GM19455 (cell line): ENCODE results near the gene HTRA2.
"Not testable (repeated sequence)": the region's sequence is repeated elsewhere in the genome, so short reads cannot be mapped to it uniquely, and the experiment has no call there.

Experiments
- ATAC-seq: cut with Tn5 transposase; IDR thresholded peaks from one replicate; pipeline ENCODE4 v1.9.1; 2021; ENCODE audit not compliant: unreplicated experiment

HTRA2 gene

DNA sequence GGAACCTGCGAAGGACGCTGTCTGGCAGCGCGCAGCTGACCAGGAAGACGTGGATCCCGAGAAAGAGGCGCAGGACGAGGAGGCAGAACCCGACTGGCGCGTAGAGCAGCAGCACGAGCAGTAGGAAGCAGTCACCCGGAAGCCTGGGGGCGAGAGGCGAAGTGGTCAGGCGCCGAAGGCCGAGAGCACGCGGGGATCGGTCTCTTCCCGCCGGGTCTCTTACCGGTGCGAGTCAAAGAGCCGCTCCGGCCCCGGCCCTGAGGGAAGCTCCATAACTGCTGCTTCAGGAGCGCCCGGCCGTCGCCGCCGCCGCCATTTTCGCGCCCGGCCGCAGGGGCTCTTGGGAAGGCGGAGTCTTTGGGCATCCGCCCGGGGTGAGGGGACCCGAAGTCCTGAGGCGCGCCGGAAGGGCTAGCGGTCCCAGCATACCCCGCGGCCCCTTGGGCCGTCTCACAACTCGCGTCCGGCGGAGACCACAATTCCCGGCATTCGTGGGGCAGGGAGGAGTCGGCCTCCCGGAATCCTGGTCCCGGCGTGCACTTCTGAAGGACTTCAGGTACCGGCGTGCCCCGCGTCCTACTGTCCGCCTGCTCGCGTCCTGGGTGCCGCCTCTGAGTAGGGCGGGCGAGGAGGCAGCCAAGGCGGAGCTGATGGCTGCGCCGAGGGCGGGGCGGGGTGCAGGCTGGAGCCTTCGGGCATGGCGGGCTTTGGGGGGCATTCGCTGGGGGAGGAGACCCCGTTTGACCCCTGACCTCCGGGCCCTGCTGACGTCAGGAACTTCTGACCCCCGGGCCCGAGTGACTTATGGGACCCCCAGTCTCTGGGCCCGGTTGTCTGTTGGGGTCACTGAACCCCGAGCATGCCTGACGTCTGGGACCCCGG is at the start of gene HTRA2, which contains the start of gene AUP1:
Gene HTRA2 (plus strand): TSS at position 577 of the 882 bp plus-strand sequence. CDS start 74 bp downstream, at position 651.
Gene AUP1 (minus strand): TSS at position 350 of the 882 bp plus-strand sequence. CDS start 77 bp downstream, at position 273.
- peak; percentile 83 for ATAC-seq

DNA sequence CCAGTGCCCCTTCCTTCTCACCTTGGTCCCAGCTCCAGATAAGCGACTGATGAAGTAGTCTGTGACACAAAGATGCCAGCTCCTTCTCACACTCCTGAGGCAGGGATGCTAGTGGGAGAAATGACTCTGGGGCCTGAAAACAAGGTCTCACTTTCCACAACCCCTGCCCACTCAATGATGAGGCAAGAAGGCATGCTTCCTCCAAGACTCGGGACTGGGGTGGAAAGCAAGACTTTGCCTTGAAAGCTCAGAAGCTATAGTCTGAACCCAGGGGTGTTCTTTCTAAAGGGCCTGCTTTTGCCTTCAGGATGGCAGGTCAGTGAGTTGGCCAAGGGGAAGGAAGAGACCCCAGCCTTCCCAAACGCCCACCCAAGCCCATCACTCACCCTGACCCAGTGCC is 48.3 kb upstream of the HTRA2 start:
- ATAC-seq = no peak

DNA sequence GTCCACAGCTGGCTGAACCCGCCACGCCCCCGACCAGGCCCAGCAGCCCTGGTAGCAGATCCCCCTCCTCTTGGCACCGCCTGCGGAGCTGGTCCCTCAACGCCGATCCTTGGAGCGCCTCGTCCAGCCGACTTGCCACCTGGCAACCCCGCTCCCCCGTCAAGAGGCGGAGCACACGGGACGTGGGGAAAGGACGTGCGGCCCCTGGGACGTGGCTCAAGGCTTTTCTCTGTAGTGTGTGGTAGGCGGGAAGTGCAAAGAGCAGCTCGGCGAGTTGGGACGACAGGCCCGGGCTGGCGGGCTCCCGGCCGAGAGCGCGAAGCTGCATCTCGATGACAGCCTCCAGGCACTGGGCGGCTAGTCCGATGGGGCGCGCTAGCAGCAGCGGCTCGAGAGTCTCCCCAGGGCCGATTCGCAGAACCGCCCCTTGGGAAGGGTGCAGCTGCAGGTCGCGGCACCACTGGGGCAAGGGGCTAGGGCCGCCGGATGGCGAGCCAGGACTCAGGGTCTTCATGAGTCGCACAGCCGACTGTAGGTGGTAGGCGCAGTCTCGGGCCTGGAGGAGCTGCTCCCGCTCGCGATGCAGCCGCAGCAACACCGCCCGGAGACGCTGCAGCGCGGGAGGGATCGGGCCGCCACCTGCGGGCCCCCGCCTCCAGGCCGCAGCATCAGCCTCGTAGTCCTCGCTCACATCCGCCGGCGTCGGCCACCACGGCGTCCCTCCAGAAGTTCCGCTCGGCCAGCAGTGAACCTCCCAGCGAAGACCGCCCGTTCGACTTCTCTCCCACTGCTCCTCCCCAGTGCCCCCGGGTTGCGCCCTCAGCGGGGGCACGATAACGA is 47.6 kb upstream of the HTRA2 start:
- peak; percentile 34 for ATAC-seq

DNA sequence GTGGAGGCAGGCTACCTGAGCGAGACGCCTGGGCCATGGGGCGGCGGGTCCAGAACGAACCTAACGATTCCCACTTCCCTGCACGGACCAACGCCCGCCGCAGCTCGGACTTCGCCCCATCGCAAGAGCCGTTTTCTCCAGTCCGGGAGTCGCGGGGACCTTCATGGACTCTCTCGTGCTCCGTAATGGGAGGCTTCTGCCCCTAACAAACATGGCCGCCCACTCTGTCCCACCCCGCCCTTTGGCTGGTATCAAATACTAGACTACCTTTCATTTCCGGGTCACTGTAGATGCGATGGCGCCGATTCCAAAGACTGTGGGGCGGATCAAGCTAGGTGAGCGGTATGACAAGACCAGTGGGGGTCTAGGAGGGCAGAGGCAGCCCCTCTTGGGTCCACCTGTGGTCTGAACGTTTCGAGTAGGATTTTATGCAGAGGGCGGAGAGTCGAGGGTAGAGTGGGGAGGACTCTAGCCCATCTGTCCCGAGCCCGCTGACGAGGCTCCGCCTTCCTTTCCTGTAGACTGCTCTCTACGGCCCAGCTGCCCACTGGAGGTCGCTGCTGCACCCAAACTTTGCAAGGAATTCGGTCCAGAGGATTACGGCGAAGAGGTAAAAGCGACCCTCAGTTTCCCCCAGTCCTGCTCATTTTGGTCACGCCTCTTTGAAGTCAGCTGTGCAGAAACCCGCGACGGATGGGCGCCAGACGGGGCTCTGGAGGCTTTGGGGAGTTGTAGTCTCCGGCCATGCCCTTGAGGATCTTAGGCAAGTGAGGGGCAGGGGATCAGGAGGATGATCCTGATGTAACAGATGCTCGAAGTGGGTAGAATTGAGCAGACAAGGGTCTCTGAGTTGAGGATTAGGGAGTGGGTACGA is 46.7 kb upstream of the HTRA2 start, which contains the start of the genes CCDC142 and TTC31:
Gene CCDC142 (minus strand): TSS at position 198 of the 874 bp plus-strand sequence. CDS start 161 bp downstream, at position 37.
Gene TTC31 (plus strand): TSS at position 281 of the 874 bp plus-strand sequence. CDS start 15 bp downstream, at position 296.
- ATAC-seq = peak; percentile 94

DNA sequence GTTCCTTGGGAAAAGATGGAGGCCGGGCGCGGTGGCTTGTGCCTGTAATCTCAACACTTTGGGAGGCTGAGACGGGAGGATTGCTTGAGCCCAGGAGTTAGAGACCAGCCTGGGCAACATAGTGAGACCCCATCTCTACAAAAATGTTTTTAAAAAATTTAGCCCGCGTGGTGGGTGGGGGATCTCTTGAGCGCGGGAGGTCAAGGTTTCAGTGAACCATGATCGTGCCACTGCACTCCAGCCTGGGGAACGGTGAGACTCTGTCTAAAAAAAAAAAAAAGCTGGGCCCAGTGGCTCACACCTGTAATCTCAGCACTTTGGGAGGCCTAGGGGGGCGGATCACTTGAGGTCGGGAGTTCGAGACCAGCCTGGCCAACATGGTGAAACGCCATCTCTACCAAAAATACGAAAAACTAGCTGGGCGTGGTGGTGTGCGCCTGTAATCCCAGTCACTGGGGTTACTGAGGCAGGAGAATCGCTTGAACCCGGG is 46.0 kb upstream of the HTRA2 start:
- not testable (repeated sequence) for ATAC-seq

DNA sequence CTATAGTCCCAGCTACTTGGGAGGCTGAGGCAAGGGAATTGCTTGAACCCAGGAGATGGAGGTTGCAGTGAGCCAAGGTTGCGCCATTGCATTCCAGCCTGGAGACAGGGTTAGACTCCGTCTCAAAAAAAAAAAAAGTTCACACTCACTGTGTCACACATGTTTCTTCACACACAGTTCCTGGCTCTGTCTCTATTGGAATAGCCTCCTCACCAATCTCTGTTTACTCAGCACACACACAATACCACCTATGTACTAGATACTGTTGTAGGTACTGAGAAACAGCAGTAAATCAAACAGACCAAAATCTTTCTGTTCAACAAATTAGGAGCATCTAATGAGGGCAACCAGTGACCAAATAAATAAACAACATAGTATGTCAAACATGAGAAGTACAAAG is 43.6 kb upstream of the HTRA2 start:
- no peak for ATAC-seq

DNA sequence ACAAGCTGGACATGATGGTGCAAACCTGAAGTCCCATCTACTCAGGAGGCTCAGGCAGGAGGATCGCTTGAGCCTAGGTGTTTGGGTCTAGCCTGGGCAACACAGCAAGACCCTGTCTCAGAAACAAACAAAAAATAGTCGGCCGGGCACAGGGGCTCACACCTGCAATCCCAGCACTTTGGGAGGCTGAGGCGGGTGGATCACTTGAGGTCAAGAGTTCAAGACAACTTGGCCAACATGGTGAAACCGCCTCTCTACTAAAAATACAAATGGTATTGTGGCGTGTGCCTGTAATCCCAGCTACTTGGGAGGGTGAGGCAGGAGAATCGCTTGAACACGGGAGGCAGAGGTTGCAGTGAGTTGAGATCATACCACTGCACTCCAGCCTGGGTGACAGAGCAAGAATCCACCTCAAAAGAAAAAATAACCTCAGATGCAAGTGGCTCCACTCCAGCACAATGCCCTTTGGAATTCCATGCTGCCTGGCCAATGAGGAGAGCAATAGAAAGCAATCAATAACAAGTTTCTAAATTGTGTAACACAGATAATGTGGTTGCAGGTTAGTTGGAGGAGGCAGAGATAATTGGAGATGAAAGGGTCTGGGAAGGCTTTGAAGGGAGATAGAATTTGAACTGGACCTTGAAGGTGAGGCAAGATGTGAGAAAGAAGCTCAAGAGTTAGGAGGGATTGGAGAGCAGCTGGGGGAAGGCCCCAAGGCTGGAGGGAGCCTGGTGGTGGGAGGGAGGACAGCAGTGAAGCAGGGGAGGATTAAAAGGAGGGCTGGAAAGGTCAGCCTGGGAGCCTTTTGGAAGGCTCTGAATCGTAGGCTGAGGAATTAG is 40.9 kb upstream of the HTRA2 start:
- no peak for ATAC-seq

DNA sequence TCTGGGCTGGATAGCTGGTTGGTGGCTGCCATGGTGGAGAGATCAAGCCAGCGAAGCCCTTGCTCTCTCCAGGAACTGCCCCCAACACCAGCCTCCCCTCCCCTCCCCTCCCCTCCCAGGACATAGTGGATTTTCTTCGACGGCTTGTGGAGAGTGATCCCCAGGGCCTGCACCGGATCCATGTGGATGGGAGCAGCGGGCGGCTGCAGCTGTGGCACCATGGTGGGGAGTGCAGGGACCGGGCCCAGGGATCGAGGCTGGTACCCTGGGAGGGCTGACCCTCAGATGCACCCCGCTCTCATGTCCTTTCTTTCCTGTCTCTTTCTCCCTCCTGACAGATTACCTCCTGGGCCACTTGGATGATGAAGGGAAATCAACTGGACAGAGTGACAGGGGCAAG is 39.8 kb upstream of the HTRA2 start:
- no peak for ATAC-seq

DNA sequence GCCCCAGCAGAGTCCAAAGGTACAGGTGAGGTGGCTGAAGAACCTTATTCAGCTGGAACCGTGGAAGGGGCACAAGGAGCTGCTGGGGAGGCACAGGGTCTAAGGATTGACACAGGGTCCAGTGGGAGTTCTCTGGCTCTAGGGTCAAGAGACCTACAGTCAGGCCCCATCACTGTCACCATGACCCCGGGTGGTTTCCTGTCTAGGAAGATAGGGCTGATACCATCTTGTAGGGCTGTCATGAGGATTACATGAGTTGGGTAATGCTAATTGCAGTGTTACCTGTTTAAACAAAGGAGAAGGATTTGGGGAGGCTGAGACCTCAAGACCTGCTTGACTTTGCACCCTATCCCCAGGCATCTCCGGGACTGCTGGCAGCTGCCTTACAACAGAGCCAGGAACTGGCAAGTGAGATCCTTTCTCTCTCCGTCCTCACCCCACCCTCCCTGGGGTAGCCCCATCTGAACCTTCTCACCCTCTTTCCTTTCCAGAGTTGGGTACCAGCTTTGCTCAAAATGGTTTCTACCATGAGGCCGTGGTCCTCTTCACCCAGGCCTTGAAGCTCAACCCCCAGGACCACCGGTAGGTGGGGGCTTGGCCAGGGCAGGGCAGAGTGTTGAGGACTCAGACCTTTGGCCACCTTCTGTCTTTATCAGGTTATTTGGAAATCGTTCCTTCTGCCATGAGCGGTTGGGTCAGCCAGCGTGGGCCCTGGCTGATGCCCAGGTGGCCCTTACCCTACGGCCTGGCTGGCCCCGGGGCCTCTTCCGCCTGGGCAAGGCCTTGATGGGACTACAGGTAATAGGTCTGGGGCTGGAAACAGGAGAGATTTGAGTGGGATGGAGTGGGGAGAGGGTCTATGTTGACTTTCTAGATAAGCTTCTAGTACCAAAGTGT is 37.8 kb upstream of the HTRA2 start:
- ATAC-seq = no peak

DNA sequence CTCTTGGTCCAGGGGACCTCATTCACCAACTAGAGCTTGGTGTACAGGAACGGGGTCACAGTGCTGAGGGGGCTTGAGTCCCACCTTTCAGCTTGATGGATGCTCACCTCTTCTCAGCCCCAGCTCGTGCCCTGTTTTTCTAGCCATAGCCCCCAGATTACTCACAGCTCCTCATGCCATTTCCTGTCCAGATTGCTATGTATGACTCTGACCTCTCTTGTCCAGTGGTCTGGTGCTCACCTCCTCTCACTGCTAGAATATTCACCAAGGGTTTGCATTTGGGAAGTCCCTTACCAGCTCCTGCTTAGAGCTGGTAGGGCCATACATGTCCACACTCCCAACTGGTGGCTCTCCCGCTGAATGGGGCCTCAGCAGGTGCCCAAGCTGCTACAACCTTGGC is 36.2 kb upstream of the HTRA2 start:
- ATAC-seq = no peak

DNA sequence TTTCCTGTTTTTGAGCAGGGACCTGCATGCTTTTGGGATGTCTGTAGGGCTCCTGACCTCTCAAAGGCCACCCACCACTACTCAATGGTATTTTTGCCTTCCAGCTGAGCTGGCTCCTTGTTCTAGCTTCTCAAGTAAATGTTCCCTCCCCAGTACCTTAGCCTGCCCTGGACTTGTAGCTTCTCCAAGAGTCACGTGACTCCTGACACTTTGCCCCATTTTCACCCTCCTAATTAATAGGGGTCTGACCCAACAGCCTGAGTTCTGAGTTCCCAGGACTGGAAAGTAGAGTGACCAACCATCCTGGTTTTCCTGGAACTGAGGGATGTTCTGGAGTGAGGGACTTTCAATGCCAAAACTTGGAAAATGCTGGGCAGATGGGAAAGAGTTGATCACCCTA is 34.3 kb upstream of the HTRA2 start:
- no peak for ATAC-seq

DNA sequence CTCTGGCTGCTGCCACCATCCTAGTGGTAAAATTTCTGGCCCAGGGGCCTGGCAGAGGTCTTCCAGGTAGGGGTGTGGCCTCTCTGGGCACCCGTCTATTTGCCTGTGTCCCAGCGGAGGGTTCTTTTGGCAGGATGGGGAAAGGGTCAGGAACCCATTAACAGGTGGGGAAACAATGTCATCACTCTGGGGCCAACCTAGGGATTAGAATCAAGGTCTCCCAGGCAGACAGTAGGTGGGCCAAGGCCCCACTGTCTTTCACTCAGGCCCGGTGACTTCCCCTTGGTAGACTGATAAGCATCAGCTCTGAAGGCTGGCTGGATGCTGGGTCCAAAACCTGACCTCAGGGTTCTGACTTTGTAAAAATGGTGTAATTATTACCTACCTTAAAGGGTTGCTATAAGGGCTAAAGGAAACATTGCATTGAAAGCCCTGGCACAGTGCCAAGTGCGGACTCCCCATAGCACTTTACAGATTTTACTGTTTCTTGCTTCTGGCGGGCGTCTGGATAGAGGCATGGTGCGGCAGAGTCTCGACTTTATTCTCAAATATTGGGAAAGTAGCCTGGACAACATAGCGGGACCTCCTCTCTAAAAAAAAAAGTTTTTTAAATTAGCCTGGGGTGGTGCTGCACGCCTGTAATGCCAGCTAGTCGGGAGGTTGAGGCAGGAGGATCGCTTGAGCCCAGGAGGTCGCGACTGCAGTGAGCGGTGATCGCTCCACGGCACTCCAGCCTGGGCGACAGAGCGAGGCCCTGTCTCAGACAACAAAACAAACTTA is 32.5 kb upstream of the HTRA2 start:
- ATAC-seq = no peak

DNA sequence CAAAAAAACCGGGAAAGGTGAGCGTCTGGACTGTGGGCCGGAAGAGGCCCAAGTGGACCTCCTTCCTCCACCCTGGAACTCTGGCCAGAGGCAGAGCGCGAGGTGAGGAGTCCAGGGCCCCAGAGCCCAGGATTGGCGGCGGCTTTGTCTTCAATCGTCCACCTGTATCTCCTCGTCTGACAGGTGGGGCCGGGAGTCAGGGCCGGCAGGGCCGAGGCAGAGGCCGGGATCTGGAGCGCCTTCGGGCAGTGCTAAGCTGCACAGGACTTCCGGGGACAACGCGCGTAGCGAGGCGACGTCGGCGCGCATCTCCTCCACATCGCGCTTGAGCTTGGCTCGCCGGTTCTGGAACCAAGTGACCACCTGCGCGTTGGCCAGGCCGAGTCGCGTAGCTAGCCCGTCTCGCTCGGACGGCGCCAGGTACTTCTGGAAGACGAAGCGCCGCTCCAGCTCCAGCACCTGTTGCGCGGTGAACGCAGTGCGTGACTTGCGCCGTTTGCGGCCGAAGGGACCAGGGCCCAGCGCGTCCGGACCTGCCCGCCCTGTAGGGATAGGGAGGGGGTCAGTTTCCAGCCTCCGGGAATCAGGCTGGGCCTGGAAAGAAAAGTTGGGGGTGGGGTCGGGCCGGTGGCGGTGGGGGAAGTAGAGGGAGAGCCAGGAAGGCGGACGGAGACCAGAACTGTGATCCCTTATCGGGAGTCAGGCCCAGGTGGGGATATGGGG is 31.8 kb upstream of the HTRA2 start:
- no peak for ATAC-seq

DNA sequence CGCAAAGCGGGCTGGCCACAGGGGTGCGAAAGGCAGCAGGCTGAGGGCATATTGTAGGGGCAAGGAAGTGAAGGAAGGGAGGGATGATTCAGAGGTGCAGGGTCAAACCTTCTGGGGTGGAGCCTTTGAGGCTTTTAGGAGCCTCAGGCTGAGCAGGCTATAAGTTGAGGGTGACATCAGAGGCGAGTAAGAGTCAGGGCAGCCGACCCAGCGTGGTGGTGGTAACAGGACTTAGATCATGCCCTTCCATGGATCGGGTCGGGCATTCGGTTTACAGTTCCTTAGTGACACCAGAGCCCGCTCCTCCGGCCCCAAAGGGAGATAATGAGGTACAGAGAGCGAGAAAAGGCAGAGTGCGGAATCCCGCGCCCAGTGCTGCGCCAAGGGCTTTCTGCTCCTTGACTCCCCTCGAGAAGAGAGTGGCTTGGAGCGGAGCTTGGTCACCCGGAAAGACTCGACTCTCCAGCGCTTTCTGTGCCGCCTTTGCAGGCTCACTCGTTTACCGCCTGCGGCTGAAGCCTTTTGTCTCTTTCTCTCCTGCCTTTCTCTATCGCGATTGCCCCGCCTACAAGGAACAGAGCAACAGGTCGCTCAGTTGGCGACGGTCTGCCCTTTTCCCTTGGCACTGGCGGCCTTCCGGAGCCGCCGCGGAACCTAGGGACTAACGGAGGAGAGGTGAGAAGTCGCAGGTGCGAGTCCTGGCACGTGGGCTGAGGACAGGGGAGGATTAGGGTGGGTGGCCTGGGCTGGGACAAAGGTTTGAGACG is 31.1 kb upstream of the HTRA2 start:
- no peak for ATAC-seq

DNA sequence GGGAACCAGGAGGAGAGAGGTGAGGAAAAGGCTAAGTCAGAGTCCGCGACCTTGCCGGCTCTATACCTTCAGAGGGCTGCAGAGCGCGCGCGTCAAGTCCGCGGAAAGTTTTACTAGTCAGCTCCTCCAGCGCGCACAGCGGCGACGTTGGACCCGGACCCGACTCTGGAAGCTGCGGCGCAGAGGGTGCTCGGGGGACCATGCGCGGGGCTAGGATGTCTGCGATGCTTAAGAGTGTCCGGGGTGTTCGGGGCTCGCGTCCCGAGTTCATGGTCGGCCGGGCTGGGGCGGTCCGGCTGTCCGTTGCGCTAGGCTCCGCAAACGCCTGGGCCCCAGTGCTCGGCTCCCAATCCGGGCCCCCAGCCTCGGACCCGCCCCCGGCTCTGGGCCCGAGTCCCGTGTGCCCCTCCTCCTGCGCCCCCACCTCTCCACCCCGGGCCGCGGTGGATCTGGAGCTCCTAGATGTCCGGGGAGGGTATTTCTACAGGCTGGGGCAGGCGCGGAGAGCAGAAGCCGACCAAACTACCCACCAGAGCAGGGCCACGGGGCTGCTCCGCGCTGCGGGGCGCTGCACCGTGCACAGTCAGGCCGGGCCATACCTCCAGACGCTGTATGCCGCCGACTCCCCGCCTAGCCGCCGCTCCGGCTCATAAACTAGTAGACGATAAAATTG is 30.3 kb upstream of the HTRA2 start, which contains the start of gene LBX2:
Gene LBX2 (minus strand): TSS at position 337 of the 673 bp plus-strand sequence. CDS start 66 bp downstream, at position 271.
- ATAC-seq = no peak
